BE2C (cell line): ENCODE results near the gene NINL.

Experiments
- DNase-seq: peaks from one replicate; pipeline ENCODE4 v3.0.0-alpha.2; 2020
- H3K27me3 ChIP-seq: fragments of 250-450 bp; sonication (Bioruptor Pico); 2 replicates; pipeline ENCODE4 v1.5.1; 2020; ENCODE audit warnings: mild to moderate bottlenecking
- H3K36me3 ChIP-seq: fragments of 250-450 bp; sonication (Bioruptor Pico); 2 replicates; pipeline ENCODE4 v1.5.1; 2020; ENCODE audit warnings: mild to moderate bottlenecking
- H3K4me1 ChIP-seq: fragments of 250-450 bp; sonication (Bioruptor Pico); 2 replicates; pipeline ENCODE4 v1.5.1; 2020
- H3K4me3 ChIP-seq: 2 replicates; pipeline ENCODE4 v1.5.1; 2011; ENCODE audit warnings: low read depth, low read length
- H3K9me3 ChIP-seq: fragments of 250-450 bp; sonication (Bioruptor Pico); 2 replicates; pipeline ENCODE4 v1.5.1; 2020
- TF ChIP-seq, protein P1 (sequence below): IDR thresholded peaks from 2 replicates; pipeline ENCODE4 v1.5.1; 2012; ENCODE audit warnings: mild to moderate bottlenecking, low read depth, low read length

The NINL gene

DNA sequence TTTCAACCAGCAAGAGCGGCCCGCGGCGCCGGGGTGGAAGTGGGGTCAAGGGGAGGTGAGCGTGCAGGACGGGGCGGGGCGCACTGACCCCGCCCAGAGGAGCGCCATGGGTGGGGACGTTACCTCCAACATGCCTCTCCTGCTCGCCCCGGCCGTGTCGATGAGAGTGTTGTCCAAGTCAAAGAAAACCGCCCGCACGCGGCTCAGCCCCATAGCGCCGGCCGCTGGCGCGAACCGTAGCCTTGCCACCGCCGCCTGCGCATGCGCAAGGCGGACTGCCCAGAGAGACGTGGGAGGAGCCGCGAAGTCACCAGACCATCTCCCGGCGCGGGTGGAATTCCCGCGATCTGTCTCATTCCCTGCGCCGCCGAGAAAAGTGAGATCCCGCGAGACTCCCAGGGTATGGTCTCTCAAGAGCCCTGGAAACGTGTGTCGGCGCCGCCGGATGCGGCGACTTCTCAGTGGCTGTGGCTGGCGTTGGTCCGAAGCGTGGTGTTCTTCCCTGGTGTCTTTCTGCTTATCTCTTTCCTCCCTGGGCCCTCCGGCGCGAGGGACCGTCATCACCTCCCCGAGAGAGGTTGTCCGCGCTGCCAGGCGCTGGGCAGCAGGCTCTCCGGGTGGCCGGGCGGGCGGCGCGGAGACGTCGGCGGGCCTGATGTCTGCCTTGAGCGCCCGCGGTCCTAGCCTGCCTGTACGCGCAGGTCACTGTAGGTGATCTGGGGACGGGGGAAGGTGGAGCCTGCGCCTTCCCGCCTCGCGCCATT lies 38.6 kb upstream of the NINL start, which contains the start of gene NANP:
NANP (minus strand) TSS at position 279 of the 764 bp plus-strand sequence; CDS start at position 213, 66 bp downstream.
- TF ChIP-seq, protein P1, sequence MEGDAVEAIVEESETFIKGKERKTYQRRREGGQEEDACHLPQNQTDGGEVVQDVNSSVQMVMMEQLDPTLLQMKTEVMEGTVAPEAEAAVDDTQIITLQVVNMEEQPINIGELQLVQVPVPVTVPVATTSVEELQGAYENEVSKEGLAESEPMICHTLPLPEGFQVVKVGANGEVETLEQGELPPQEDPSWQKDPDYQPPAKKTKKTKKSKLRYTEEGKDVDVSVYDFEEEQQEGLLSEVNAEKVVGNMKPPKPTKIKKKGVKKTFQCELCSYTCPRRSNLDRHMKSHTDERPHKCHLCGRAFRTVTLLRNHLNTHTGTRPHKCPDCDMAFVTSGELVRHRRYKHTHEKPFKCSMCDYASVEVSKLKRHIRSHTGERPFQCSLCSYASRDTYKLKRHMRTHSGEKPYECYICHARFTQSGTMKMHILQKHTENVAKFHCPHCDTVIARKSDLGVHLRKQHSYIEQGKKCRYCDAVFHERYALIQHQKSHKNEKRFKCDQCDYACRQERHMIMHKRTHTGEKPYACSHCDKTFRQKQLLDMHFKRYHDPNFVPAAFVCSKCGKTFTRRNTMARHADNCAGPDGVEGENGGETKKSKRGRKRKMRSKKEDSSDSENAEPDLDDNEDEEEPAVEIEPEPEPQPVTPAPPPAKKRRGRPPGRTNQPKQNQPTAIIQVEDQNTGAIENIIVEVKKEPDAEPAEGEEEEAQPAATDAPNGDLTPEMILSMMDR = no peak
- H3K27me3 ChIP-seq = no peaks in the 10 kb centered on the region
- no peaks in the 10 kb centered on the region for H3K9me3 ChIP-seq
- peak within 1 kb of the TSS; percentile 87 for H3K4me3 ChIP-seq
- H3K4me1 ChIP-seq = no peaks in the 10 kb centered on the region
- H3K36me3 ChIP-seq = no peaks in the 10 kb centered on the region
- peak; percentile 98 for DNase-seq

GRCh38 chr20:25623225-25623735 lies 37.9 kb upstream of the NINL start:
- Histone ChIP-seq H3K9me3 (no peaks in the 10 kb centered on the region), H3K36me3 (no peaks in the 10 kb centered on the region), H3K4me3 (peak overlapping the region; percentile 87), H3K27me3 (no peaks in the 10 kb centered on the region), H3K4me1 (no peaks in the 10 kb centered on the region)
- peak; percentile 46 for DNase-seq
- TF ChIP-seq, protein P1 = no peak

GRCh38 chr20:25622450-25623224 lies 37.3 kb upstream of the NINL start:
- DNase-seq = no peak
- TF ChIP-seq, protein P1 = no peak
- no peaks in the 10 kb centered on the region for H3K36me3 ChIP-seq
- no peaks in the 10 kb centered on the region for H3K9me3 ChIP-seq
- H3K4me1 ChIP-seq = no peaks in the 10 kb centered on the region
- peak overlapping the region; percentile 87 for H3K4me3 ChIP-seq
- no peaks in the 10 kb centered on the region for H3K27me3 ChIP-seq

GRCh38 chr20:25622049-25622448 lies 36.7 kb upstream of the NINL start:
- no peak for DNase-seq
- Histone ChIP-seq H3K4me3 (peak overlapping the region; percentile 87; the same call in 1 of the 2 replicates), H3K4me1 (no peaks in the 10 kb centered on the region), H3K36me3 (no peaks in the 10 kb centered on the region), H3K27me3 (no peaks in the 10 kb centered on the region), H3K9me3 (no peaks in the 10 kb centered on the region)
- TF ChIP-seq, protein P1 = no peak

DNA sequence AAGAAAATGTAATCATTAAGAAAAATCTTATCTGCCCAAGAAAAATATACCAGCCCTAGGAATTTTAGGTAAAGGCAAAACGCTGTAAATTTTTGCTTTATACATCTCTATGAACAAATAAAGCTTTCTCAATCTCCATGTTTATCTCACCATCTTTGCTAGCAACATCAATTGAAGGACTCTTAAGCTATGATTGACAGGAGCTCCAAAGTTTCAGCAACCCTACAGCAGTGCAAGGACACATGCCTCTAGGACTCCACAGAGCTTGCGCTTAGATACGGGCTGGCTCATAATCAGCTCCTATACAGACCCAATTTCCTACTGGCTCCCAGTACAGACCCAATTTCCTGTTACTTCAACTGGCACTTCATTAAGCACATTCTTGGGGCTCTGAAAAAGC lies 34.2 kb upstream of the NINL start:
- no peak for DNase-seq
- Histone ChIP-seq H3K27me3 (no peaks in the 10 kb centered on the region), H3K9me3 (no peaks in the 10 kb centered on the region), H3K4me3 (no peak overlapping the region), H3K36me3 (peaks cover 5% of the 10 kb centered on the region), H3K4me1 (peaks cover under 1% of the 10 kb centered on the region)
- TF ChIP-seq, protein P1 = no peak

DNA sequence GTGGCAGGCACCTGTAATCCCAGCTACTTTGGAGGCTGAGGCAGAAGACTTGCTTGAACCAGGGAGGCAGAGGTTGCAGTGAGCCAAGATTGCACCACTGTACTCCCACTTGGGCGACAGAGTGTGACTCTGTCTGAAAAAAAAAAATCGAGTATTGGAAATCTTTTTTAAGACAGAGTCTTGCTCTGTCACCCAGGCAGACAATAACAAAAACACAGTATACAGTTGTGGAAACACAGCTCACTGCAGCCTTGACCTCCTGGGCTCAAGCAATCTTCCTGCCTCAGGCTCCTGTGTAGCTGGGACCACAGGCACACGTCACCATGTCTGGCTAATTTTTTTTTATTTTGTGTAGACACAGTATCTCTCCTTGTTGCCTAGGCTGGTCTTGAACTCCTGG lies 23.4 kb upstream of the NINL start:
- TF ChIP-seq, protein P1 = no peak
- no peaks in the 10 kb centered on the region; the same call in 1 of the 2 replicates for H3K36me3 ChIP-seq
- no peaks in the 10 kb centered on the region for H3K27me3 ChIP-seq

More for the DNA sequence above, 23.4 kb upstream of the NINL start:
- DNase-seq = no peak
- H3K4me1 ChIP-seq = no peaks in the 10 kb centered on the region; the same call in 1 of the 2 replicates
- H3K4me3 ChIP-seq = no peak overlapping the region
- H3K9me3 ChIP-seq = no peaks in the 10 kb centered on the region
